ENCODE measurements around the gene UBE2V1. TPM values are rescaled to one million over a fixed set of nuclear protein-coding genes. Genes with fewer than 3 reads are reported as not detected.

Gene UBE2V1
- total and polyA plus RNA-seq, 10 of the 15 experiments (the other 5 are each of a cell fraction or from before 2014, with no cell fraction given), result 51.8 to 219 (median 141) TPM

DNA sequence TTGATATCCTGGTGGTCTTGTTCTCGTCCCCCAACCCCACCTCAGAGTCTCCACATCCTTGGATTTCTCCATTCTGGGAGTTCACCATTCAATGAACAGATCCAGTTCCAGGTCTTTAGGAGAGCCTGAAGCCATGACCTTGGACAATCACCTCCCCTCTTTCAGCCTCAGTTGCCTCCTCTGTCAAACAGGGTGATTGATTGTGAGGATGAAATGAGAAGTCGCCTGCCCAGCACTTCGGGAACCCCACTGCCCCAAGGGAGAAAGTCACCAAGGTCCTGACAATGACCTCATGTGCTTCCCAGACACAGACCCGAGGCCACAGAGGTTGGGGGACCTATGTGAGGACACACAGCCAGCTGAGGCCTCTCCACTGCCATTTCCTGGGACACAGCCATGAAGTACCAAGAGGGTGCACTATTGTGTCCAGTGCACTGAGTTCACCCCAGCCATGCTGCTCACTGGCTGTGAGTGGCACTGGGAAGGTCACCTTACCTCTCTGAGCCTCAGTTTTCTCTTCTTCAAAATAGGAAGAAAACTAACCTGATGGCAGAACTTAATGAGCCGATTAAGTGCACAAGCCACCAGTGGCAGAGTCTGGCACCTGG lies 68.5 kb downstream of the UBE2V1 start:
- no peak overlapping the region for H3K4me2 ChIP-seq (ENCODE audit: control insufficient read depth, insufficient read depth)
- H3K36me3 ChIP-seq (ENCODE audit: control insufficient read depth in 2 of 2, insufficient read depth in 2 of 2, low read length in 1 of 2), result no peaks in the 10 kb centered on the region
- no peak for FAIRE-seq
- H3K9me3 ChIP-seq (replicated peaks; ENCODE audit: control insufficient read depth, insufficient read depth, low read length), result no peaks in the 10 kb centered on the region
- no peaks in the 10 kb centered on the region for H3K27me3 ChIP-seq (replicated peaks in 1 of 2; ENCODE audit: control insufficient read depth in 2 of 2, insufficient read depth in 2 of 2, low read length in 1 of 2)
- in situ Hi-C loops (cut with MboI), result no loop called here
- ChIA-PET RAD21 (ENCODE audit: unreplicated experiment) (no interaction called here), SMC1A (ENCODE audit: uncharacterized antibody, unreplicated experiment) (interaction anchor here (1.0 kb wide), 1 partner anchor 26 kb away, joined by 5 read pairs; no protein-coding TSS in a partner anchor), CTCF (interaction anchor here (0.6 kb wide), 1 partner anchor 1140 kb away, joined by 3 read pairs; no protein-coding TSS in a partner anchor), POLR2A (no interaction called here)
- no peak for DNase-seq (ENCODE audit: low read depth, low spot score)
- H3K4me1 ChIP-seq (ENCODE audit: control insufficient read depth, insufficient read depth, low read length), result peaks cover 23% of the 10 kb centered on the region
- no TSS peak for BruUV-seq (replicated peaks)
- no peaks in the 10 kb centered on the region for H3K79me2 ChIP-seq (ENCODE audit: control insufficient read depth, insufficient read depth, low read length)
- no peak for ATAC-seq
- H2AFZ ChIP-seq (ENCODE audit: control insufficient read depth, low read depth, low read length), result no peak overlapping the region
- no peak overlapping the region for H3K4me3 ChIP-seq
- H3K27ac ChIP-seq (ENCODE audit: control insufficient read depth, insufficient read depth), result no peak overlapping the region
- intact Hi-C loops (cut with micrococcal nuclease; ENCODE audit: unreplicated experiment), result no loop called here
- no peaks in the 10 kb centered on the region for H4K20me1 ChIP-seq (ENCODE audit: control insufficient read depth, insufficient read depth)
- 19% methylated on average over 5 of the region's 5 CpGs for WGBS (ENCODE audit: insufficient coverage, insufficient replicate concordance, low lambda C conversion rate, missing lambda C conversion rate)
- no peak overlapping the region for H3K9ac ChIP-seq (ENCODE audit: control insufficient read depth, insufficient read depth, low read length)
- TF ChIP-seq, protein P1, sequence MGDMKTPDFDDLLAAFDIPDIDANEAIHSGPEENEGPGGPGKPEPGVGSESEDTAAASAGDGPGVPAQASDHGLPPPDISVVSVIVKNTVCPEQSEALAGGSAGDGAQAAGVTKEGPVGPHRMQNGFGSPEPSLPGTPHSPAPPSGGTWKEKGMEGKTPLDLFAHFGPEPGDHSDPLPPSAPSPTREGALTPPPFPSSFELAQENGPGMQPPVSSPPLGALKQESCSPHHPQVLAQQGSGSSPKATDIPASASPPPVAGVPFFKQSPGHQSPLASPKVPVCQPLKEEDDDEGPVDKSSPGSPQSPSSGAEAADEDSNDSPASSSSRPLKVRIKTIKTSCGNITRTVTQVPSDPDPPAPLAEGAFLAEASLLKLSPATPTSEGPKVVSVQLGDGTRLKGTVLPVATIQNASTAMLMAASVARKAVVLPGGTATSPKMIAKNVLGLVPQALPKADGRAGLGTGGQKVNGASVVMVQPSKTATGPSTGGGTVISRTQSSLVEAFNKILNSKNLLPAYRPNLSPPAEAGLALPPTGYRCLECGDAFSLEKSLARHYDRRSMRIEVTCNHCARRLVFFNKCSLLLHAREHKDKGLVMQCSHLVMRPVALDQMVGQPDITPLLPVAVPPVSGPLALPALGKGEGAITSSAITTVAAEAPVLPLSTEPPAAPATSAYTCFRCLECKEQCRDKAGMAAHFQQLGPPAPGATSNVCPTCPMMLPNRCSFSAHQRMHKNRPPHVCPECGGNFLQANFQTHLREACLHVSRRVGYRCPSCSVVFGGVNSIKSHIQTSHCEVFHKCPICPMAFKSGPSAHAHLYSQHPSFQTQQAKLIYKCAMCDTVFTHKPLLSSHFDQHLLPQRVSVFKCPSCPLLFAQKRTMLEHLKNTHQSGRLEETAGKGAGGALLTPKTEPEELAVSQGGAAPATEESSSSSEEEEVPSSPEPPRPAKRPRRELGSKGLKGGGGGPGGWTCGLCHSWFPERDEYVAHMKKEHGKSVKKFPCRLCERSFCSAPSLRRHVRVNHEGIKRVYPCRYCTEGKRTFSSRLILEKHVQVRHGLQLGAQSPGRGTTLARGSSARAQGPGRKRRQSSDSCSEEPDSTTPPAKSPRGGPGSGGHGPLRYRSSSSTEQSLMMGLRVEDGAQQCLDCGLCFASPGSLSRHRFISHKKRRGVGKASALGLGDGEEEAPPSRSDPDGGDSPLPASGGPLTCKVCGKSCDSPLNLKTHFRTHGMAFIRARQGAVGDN (IDR thresholded peaks at IDR 0.05), result no peak
- TF ChIP-seq FOXK2 (IDR thresholded peaks at IDR 0.05) (no peak), IKZF1 (conservative IDR thresholded peaks at IDR 0.05) (no peak), ZNF207 (IDR thresholded peaks at IDR 0.05; ENCODE audit: borderline replicate concordance) (no peak), CHD1 (IDR thresholded peaks at IDR 0.05; ENCODE audit: low read depth, low read length) (no peak), YY1 (IDR thresholded peaks at IDR 0.05; ENCODE audit: low read depth, low read length) (no peak), MTA2 (IDR thresholded peaks at IDR 0.05; ENCODE audit: low read depth) (no peak), SMAD1 (IDR thresholded peaks at IDR 0.05; ENCODE audit: low read depth, partially characterized antibody) (no peak), SUZ12 (IDR thresholded peaks at IDR 0.05; ENCODE audit: unreplicated experiment) (no peak), KDM1A (IDR thresholded peaks at IDR 0.05; ENCODE audit: borderline replicate concordance) (no peak)
- TF ChIP-seq, protein P2, sequence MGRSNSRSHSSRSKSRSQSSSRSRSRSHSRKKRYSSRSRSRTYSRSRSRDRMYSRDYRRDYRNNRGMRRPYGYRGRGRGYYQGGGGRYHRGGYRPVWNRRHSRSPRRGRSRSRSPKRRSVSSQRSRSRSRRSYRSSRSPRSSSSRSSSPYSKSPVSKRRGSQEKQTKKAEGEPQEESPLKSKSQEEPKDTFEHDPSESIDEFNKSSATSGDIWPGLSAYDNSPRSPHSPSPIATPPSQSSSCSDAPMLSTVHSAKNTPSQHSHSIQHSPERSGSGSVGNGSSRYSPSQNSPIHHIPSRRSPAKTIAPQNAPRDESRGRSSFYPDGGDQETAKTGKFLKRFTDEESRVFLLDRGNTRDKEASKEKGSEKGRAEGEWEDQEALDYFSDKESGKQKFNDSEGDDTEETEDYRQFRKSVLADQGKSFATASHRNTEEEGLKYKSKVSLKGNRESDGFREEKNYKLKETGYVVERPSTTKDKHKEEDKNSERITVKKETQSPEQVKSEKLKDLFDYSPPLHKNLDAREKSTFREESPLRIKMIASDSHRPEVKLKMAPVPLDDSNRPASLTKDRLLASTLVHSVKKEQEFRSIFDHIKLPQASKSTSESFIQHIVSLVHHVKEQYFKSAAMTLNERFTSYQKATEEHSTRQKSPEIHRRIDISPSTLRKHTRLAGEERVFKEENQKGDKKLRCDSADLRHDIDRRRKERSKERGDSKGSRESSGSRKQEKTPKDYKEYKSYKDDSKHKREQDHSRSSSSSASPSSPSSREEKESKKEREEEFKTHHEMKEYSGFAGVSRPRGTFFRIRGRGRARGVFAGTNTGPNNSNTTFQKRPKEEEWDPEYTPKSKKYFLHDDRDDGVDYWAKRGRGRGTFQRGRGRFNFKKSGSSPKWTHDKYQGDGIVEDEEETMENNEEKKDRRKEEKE (IDR thresholded peaks at IDR 0.05), result no peak
- TF ChIP-seq, protein P3, sequence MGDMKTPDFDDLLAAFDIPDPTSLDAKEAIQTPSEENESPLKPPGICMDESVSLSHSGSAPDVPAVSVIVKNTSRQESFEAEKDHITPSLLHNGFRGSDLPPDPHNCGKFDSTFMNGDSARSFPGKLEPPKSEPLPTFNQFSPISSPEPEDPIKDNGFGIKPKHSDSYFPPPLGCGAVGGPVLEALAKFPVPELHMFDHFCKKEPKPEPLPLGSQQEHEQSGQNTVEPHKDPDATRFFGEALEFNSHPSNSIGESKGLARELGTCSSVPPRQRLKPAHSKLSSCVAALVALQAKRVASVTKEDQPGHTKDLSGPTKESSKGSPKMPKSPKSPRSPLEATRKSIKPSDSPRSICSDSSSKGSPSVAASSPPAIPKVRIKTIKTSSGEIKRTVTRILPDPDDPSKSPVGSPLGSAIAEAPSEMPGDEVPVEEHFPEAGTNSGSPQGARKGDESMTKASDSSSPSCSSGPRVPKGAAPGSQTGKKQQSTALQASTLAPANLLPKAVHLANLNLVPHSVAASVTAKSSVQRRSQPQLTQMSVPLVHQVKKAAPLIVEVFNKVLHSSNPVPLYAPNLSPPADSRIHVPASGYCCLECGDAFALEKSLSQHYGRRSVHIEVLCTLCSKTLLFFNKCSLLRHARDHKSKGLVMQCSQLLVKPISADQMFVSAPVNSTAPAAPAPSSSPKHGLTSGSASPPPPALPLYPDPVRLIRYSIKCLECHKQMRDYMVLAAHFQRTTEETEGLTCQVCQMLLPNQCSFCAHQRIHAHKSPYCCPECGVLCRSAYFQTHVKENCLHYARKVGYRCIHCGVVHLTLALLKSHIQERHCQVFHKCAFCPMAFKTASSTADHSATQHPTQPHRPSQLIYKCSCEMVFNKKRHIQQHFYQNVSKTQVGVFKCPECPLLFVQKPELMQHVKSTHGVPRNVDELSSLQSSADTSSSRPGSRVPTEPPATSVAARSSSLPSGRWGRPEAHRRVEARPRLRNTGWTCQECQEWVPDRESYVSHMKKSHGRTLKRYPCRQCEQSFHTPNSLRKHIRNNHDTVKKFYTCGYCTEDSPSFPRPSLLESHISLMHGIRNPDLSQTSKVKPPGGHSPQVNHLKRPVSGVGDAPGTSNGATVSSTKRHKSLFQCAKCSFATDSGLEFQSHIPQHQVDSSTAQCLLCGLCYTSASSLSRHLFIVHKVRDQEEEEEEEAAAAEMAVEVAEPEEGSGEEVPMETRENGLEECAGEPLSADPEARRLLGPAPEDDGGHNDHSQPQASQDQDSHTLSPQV (IDR thresholded peaks at IDR 0.05), result no peak

Measured in GM12878 (cell line).